ENCODE data around the gene UNC13B. TPM values are rescaled to one million over a fixed set of nuclear protein-coding genes. Genes with fewer than 3 reads are reported as not detected.
A peak's percentile ranks its signal among the peaks of the same experiment; 100 is the strongest.

The UNC13B gene
- total and polyA plus RNA-seq, 2 of the 13 experiments (the other 11 are each of a cell fraction or from before 2014, with no cell fraction given): 14.0 to 18.3 TPM

GRCh38 chr9:35161713-35162604, at the start of gene UNC13B (continued):
- TF ChIP-seq KIAA2018 (CRISPR knock-in tag; IDR thresholded peaks at IDR 0.05; ENCODE audit: borderline replicate concordance) (no peak), ZNF547 (CRISPR knock-in tag; IDR thresholded peaks at IDR 0.05) (peak; percentile 86), MAZ (IDR thresholded peaks at IDR 0.05; ENCODE audit: borderline replicate concordance, low read depth, low read length) (peak; percentile 82), MAZ (CRISPR knock-in tag; IDR thresholded peaks at IDR 0.05; ENCODE audit: low read depth) (peak; percentile 69; the same call in 1 of the 2 replicates), ZNF749 (CRISPR knock-in tag; IDR thresholded peaks at IDR 0.05; ENCODE audit: borderline replicate concordance) (peak; percentile 37; the same call in 1 of the 2 replicates), ZNF740 (CRISPR knock-in tag; IDR thresholded peaks at IDR 0.05) (no peak), SAP130 (CRISPR knock-in tag; IDR thresholded peaks at IDR 0.05; ENCODE audit: low read depth) (peak; percentile 90), ZNF616 (CRISPR knock-in tag; IDR thresholded peaks at IDR 0.05; ENCODE audit: low read depth) (peak; percentile 59; the same call in 1 of the 2 replicates), MLXIP (CRISPR knock-in tag; IDR thresholded peaks at IDR 0.05; ENCODE audit: borderline replicate concordance) (0 out of 2 replicates have a peak, but pooled peaks have one; percentile 49), SMC3 (IDR thresholded peaks at IDR 0.05; ENCODE audit: low read length) (no peak)
